Measurements from ENCODE around the gene CHI3L1. TPM values are rescaled to one million over a fixed set of nuclear protein-coding genes. Genes with fewer than 3 reads are reported as not detected.

The CHI3L1 gene
- total RNA-seq, 1 experiment from 2014 or later: not detected

- POLR2A ChIA-PET: no interaction called here
- RAD21 ChIA-PET (ENCODE audit: low non-redundant PET in 1 of 2, low total read pairs in 2 of 2, uncharacterized antibody in 2 of 2, unreplicated experiment in 2 of 2): no interaction called here
- no TSS peak for BruUV-seq (replicated peaks)
- H3K4me3 ChIP-seq (replicated peaks in 1 of 2; ENCODE audit: low read depth in 1 of 2, low read length in 2 of 2): peak overlapping the region in 1 of 2 experiments; percentile 37; a peak in 1 of 4 replicates
- H3K27me3 ChIP-seq (ENCODE audit: insufficient read depth, low read length): no peaks in the 10 kb centered on the region
- intact Hi-C loops (cut with micrococcal nuclease): no loop called here
- TF ChIP-seq, protein P1, sequence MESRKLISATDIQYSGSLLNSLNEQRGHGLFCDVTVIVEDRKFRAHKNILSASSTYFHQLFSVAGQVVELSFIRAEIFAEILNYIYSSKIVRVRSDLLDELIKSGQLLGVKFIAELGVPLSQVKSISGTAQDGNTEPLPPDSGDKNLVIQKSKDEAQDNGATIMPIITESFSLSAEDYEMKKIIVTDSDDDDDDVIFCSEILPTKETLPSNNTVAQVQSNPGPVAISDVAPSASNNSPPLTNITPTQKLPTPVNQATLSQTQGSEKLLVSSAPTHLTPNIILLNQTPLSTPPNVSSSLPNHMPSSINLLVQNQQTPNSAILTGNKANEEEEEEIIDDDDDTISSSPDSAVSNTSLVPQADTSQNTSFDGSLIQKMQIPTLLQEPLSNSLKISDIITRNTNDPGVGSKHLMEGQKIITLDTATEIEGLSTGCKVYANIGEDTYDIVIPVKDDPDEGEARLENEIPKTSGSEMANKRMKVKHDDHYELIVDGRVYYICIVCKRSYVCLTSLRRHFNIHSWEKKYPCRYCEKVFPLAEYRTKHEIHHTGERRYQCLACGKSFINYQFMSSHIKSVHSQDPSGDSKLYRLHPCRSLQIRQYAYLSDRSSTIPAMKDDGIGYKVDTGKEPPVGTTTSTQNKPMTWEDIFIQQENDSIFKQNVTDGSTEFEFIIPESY (IDR thresholded peaks at IDR 0.05; ENCODE audit: extremely low read depth, insufficient replicate concordance, low read length): no peak
- TF ChIP-seq, protein P2, sequence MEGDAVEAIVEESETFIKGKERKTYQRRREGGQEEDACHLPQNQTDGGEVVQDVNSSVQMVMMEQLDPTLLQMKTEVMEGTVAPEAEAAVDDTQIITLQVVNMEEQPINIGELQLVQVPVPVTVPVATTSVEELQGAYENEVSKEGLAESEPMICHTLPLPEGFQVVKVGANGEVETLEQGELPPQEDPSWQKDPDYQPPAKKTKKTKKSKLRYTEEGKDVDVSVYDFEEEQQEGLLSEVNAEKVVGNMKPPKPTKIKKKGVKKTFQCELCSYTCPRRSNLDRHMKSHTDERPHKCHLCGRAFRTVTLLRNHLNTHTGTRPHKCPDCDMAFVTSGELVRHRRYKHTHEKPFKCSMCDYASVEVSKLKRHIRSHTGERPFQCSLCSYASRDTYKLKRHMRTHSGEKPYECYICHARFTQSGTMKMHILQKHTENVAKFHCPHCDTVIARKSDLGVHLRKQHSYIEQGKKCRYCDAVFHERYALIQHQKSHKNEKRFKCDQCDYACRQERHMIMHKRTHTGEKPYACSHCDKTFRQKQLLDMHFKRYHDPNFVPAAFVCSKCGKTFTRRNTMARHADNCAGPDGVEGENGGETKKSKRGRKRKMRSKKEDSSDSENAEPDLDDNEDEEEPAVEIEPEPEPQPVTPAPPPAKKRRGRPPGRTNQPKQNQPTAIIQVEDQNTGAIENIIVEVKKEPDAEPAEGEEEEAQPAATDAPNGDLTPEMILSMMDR (IDR thresholded peaks at IDR 0.05 in 2 of 3, conservative IDR thresholded peaks at IDR 0.05 in 1 of 3; ENCODE audit: borderline replicate concordance in 1 of 3, insufficient read depth in 1 of 3, low read depth in 2 of 3, low read length in 2 of 3): no peak
- TF ChIP-seq POLR2AphosphoS5 (IDR thresholded peaks at IDR 0.05; ENCODE audit: low read depth, low read length) (no peak), EZH2 (IDR thresholded peaks at IDR 0.05) (no peak), ATF3 (IDR thresholded peaks at IDR 0.05) (no peak), SP1 (IDR thresholded peaks at IDR 0.05; ENCODE audit: low read depth) (no peak), ZFX (IDR thresholded peaks at IDR 0.05) (no peak), SRF (IDR thresholded peaks at IDR 0.05; ENCODE audit: low read depth) (no peak), FOSL1 (IDR thresholded peaks at IDR 0.05; ENCODE audit: low read depth) (no peak), ZNF274 (IDR thresholded peaks at IDR 0.05; ENCODE audit: low read depth, low read length) (no peak), CEBPB (IDR thresholded peaks at IDR 0.05; ENCODE audit: low read depth) (no peak), SIN3A (IDR thresholded peaks at IDR 0.05; ENCODE audit: low read depth) (no peak), RAD21 (IDR thresholded peaks at IDR 0.05; ENCODE audit: low read depth) (no peak), MAX (IDR thresholded peaks at IDR 0.05) (no peak), TCF7L2 (IDR thresholded peaks at IDR 0.05; ENCODE audit: borderline replicate concordance, extremely low read depth, insufficient read depth, insufficient read length) (no peak)
- TF ChIP-seq, protein P3, sequence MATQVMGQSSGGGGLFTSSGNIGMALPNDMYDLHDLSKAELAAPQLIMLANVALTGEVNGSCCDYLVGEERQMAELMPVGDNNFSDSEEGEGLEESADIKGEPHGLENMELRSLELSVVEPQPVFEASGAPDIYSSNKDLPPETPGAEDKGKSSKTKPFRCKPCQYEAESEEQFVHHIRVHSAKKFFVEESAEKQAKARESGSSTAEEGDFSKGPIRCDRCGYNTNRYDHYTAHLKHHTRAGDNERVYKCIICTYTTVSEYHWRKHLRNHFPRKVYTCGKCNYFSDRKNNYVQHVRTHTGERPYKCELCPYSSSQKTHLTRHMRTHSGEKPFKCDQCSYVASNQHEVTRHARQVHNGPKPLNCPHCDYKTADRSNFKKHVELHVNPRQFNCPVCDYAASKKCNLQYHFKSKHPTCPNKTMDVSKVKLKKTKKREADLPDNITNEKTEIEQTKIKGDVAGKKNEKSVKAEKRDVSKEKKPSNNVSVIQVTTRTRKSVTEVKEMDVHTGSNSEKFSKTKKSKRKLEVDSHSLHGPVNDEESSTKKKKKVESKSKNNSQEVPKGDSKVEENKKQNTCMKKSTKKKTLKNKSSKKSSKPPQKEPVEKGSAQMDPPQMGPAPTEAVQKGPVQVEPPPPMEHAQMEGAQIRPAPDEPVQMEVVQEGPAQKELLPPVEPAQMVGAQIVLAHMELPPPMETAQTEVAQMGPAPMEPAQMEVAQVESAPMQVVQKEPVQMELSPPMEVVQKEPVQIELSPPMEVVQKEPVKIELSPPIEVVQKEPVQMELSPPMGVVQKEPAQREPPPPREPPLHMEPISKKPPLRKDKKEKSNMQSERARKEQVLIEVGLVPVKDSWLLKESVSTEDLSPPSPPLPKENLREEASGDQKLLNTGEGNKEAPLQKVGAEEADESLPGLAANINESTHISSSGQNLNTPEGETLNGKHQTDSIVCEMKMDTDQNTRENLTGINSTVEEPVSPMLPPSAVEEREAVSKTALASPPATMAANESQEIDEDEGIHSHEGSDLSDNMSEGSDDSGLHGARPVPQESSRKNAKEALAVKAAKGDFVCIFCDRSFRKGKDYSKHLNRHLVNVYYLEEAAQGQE (IDR thresholded peaks at IDR 0.05; ENCODE audit: low read depth): no peak
- no peaks in the 10 kb centered on the region for H3K9me2 ChIP-seq (ENCODE audit: insufficient read depth)
- 0 out of 2 replicates have a peak overlapping the region, but pooled peaks have one; percentile 36 for H3K9ac ChIP-seq (ENCODE audit: low read length)
- H3K27ac ChIP-seq (ENCODE audit: low read depth, low read length): no peak overlapping the region
- H4K20me1 ChIP-seq (ENCODE audit: insufficient read depth): no peaks in the 10 kb centered on the region
- no peaks in the 10 kb centered on the region for H3K79me2 ChIP-seq (ENCODE audit: insufficient read depth, low read length)
- no peak overlapping the region for H2AFZ ChIP-seq (ENCODE audit: low read depth, low read length, poor library complexity, severe bottlenecking)
- no peaks in the 10 kb centered on the region for H3K9me3 ChIP-seq (ENCODE audit: control insufficient read depth in 1 of 2, insufficient read depth in 1 of 2, low read depth in 1 of 2, low read length in 2 of 2)
- peak overlapping the region; percentile 84 for H3K4me2 ChIP-seq (ENCODE audit: low read length)
- H3K4me1 ChIP-seq (ENCODE audit: control insufficient read depth in 1 of 2, insufficient read depth in 2 of 2, low read length in 2 of 2): peaks cover 32 to 81% of the 10 kb centered on the region in 2 experiments
- ATAC-seq (no peak), DNase-seq (ENCODE audit: low read depth, low spot score) (no peak)
- CTCF ChIA-PET: interaction anchor here (1.2 to 1.3 kb wide), 2 partner anchors 9 to 10 kb away, joined by 3 to 4 read pairs; no protein-coding TSS in a partner anchor
- no peaks in the 10 kb centered on the region for H3K36me3 ChIP-seq (ENCODE audit: control insufficient read depth in 1 of 2, insufficient read depth in 2 of 2, low read length in 2 of 2)
These were observed 10.1 kb downstream of the CHI3L1 start for GRCh38 chr1:203176273-203177035.
